T1000 (cell line): ENCODE results near the gene EXT2.
A peak's percentile ranks its signal among the peaks of the same experiment; 100 is the strongest.

ENCODE experiments used
- DNase-seq: peaks from one replicate; lab custom pipeline; 2025; ENCODE audit warnings: mixed read lengths; lab: John Stamatoyannopoulos, UW

Gene EXT2

DNA sequence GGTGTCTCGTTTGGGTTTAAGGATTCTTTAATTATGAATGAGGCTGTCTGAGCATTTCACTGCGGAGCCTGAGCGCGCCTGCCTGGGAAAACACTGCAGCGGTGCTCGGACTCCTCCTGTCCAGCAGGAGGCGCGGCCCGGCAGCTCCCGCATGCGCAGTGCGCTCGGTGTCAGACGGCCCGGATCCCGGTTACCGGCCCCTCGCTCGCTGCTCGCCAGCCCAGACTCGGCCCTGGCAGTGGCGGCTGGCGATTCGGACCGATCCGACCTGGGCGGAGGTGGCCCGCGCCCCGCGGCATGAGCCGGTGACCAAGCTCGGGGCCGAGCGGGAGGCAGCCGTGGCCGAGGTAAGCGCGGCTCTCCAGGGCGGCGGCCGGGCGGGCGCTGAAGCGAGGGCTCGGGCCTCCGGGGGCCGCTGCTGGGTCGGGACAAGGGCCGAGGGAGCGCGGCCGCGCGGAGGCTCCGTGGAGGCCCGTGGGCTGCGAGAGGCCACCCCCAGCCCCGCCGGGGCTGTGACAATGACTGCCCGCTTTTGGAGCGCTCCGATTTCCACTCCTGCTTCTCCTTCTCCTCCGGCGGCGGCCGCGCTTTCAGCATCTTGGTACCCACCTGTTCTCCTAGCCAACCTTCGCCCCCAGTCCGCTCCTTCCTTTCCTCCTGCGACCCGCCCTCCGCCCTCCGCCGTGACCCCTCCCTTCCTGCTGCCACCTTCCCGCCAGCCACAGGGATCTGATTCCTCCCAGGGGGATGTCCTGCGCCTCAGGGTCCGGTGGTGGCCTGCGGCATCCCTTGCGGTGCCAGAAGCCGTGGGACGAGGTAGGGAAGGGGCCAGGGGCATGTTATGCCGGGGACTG lies at the start of gene EXT2:
TSS of gene EXT2 (plus strand) at position 173 of the 854 bp plus-strand sequence. CDS start 12,035 bp downstream, outside the sequence.
- peak; percentile 79 for DNase-seq

DNA sequence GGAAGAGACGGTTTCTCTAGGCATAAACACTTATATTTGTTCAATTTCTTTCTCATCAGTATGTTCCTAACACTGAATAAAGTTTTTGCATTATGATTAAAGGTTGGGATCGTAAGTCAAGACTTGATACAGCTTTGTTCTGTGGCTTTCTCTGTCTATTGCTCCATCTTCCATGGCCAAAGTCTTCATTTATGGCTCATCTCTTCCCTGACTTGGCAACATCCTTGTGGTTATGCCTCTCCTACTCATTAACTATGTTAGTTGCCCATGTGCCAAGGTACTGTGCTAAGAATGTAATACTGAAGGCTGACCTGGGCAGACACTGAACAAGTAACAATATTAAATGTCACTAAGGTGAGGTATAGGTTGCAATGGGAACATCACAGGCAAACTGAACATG lies 49.3 kb upstream of the EXT2 start:
- no peak for DNase-seq

DNA sequence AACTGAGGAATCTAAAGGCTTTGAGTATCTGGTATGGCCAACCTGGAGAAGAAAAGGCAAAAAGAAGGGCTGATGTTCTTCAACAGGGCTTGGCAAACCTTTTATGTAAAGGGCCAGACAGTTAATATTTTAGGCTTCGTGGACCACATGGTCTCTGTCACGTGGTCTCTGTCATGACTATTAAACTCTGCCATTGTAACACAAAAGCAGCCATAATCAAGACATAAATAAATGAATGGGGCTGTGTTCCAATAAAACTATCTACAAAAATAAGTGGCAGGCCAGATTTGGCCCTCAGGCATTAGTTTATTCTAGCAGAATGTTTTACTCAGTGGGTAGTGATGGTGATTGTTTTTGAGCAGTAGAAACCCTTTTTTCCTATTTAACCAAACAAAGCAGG lies 48.2 kb upstream of the EXT2 start:
- no peak for DNase-seq

DNA sequence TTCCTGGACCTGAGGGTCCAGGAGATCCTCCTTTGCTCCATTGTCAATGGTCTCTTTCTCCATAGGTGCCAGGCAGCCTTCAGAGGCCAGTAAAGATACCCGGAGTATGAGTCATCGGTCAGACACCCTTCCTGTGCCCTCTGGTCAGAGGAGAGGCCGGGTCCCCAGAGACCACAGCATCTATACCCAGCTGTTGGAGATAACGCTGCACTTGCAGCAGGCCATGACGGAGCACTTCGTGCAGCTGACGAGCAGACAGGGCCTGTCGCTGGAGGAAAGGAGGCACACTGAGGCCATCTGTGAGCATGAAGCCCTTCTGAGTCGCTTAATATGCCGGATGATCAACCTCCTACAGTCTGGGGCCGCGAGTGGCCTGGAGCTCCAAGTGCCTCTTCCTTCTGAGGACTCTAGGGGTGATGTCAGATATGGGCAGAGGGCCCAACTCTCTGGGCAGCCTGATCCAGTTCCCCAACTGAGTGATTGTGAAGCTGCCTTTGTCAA lies 47.5 kb upstream of the EXT2 start, which contains the start of gene ACCSL:
TSS of gene ACCSL (plus strand) at position 51 of the 501 bp plus-strand sequence. CDS start at position 107, 56 bp downstream.
- DNase-seq = no peak

DNA sequence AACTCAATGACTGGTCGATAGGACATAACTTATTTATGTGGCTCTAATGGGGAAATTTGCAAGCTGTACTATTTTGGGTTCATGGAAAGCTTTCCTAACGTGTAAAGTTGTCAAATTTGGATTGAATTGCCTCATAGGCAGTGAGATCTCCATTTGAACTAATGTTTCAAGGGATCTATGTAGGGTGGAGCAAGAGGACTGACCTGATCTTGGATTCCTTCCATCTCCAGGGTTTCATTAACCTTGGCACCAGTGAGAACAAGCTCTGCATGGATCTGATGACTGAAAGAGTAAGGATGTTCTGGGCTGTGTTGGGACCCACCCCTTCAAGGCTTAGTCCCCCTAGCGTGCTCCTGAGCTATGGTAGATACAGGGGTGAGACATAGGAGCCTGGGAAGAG lies 45.6 kb upstream of the EXT2 start:
- DNase-seq = no peak

DNA sequence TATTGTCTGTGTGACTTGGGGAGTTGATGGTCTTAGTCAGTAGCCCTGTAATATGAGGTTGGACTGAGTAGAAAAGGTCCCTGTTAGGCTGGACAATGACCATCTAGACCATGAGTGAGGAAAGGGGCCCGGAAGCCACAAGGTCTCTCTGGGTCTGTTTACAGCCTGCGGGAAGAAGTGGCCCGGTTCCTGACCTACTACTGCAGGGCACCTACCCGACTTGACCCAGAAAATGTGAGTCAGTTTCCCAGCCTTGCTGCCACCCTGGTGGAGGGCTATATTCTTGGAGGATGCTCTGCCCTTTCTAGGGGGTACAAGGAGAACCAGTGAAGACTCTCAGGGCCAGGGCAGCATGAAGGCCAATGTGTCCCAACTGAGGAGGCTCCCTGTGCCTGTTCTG lies 44.3 kb upstream of the EXT2 start:
- DNase-seq = no peak

DNA sequence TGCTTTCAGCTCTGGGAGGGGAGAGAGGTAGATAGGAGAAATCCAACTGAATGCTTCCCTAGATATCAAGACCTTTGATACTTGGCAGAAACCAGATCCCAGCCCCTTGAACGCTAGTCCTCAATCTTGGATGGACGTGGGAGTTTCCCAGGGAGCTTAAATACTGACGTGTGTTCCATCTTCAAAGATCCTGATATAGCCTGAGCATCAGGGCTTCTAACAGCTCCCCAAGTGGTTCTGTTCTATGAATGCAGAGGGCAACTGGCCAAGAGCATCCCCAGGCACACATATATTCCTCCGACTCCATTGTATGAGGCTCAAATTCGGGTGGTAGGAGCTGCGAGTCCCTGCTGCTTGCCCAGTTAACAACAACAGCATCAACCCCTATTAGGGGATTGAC lies 38.1 kb upstream of the EXT2 start:
- no peak for DNase-seq

DNA sequence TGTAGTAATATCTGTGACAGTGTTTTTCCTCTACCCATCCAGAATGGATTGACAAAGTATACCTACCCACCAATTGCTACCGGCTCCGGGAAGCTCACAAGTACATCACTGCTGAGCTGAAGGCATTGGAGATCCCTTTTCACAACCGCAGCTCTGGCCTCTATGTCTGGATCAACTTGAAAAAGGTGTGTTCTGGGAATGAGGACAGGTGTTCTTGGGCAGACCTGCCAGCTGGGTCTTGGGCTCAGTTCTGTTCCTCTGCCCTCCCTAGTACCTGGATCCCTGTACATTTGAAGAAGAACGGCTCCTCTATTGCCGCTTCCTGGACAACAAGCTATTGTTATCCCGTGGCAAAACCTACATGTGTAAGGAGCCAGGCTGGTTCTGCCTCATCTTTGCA lies 37.2 kb upstream of the EXT2 start:
- DNase-seq = no peak

DNA sequence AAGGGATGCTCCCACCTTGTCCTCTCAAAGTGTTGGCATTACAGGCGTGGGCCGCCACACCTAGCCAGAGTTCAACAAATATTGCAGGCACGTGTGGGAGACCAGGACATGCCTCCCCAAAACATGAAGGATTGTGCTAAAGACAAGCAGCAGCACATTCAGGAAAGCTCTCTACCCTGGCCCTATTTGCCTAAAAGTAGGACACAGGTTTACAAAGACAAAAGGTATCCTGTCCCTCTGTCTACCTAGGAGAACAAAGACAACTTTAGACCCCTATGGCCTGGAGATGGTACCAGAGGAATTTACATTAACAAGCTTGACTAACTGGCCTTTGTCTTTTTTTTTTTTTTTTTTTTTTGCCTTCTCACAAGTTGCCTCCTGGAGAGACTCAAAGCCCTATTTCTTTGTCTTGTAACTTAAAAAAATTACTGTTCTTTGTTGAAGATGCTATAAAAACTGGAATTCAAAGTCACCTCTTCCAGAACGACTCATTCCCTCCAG lies 30.3 kb upstream of the EXT2 start:
- DNase-seq = no peak

DNA sequence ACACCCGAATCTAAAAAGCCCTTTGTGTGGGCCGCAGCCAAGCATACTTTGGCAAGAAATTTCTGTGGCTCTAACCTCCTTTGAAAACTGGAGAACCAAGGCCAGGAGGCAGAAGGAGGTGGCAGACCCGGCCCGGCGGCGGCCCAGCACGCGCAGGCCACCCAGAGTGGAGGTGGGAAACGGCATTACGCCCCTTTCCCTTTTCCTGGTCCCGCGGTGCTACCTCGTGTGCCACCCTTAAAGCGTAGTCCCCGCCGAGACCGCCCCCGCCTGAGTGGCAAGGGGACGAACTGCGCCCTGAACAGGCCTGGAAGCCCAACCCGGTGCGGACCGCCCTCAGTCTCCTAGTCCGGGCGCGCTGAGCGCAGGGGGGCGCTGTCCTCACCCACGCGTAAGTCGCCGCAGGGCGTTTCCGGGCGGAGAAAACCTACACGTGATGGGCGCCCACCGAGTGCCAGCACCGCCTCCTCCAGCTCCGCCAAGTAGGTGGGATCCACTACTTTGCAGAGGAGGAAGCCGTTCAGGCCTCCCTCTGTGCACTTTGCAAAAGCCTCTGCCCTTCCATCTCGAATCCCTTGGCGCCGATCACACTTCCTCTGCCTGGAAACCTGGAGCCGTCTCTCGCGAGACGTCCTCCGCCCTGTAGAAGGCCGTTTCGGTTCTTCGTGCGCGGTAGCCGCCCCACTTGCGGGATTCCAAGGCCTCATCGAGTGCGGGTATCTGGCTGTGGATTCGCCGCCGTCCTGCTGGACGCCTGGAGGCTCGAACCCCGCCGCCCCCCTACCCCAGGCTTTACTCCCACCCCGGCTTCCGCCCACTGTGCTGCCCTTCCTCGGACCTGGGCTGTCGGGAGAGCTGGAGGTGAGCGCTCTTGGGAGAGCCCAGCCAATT lies 29.4 kb upstream of the EXT2 start, which contains the start of gene ACCS:
TSS of gene ACCS (plus strand) at position 430 of the 891 bp plus-strand sequence. CDS start 1,358 bp downstream, outside the sequence.
- peak; percentile 33 for DNase-seq

DNA sequence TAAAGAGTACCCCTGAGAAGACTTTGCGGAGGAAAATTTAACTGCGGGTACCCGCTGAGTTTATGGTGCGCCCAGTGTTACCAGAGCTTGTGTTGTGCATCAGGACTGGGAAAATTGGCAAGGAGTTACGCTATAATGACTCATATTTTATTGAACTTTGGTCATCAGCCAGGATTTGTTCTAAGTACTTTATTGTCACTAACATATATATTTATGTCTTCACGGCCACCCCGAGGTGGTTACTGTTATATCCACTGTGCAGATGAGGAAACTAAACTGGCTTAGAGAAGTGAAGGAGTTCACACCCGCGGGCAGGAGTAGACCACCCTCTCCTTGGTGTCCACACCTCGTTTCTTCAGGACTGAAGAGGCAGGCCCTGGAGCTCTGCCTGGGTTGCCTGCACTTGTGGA lies 28.7 kb upstream of the EXT2 start:
- DNase-seq = peak; percentile 6

DNA sequence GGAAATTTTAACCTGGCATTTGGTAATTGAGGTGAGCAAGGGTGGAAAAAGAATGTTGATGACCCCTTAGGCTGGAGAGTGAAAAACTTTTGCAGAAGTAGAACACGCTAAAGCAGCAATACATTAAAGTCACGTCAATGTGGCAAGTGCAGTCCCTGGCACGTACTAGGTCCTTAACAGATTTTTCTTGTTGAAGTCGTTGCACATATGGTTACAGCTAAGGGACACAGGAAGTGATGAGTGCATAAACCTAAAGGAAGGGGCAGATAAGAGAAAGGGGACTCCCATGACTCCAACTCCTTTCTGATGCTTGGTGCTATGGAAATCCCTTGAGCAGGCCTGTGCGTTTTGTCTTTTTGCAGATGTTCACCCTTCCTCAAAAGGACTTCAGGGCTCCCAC lies 28.2 kb upstream of the EXT2 start:
- no peak for DNase-seq

DNA sequence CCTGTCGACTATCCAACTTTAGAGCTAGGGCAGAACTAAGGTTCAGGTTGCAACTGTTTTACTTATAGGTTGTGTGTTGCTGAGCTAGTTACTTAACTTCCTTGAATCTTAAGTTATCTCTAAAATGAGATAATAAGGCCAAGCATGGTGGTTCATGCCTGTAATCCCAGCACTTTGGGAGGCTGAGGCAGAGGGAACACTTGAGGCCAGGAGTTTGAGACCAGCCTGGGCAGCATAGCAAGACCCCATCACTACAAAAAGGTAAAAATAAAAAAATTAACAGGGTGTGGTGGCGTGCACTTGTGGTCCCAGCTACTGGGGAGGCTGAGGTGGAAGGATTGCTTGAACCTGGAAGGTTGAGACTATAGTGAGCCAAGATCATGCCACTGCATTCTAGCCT lies 27.3 kb upstream of the EXT2 start:
- no peak for DNase-seq

DNA sequence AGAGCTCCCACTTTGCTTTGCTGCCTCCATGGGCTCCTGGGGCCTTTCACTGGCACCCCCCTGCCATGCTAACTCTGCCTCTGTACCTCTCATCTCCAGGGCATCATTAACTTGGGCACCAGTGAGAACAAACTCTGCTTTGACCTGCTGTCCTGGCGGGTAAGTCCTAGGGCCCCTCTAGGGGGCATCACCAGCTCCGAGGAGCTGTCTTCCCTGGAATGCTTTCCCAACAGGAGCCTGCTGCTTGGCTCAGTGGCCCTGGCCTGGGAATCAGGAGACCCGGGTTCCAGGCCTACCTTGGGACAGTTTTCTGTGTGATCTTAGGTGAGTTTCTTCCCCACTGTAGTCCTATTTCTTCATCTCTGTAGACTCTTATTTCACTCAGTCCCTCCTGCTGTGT lies 24.3 kb upstream of the EXT2 start:
- no peak for DNase-seq

DNA sequence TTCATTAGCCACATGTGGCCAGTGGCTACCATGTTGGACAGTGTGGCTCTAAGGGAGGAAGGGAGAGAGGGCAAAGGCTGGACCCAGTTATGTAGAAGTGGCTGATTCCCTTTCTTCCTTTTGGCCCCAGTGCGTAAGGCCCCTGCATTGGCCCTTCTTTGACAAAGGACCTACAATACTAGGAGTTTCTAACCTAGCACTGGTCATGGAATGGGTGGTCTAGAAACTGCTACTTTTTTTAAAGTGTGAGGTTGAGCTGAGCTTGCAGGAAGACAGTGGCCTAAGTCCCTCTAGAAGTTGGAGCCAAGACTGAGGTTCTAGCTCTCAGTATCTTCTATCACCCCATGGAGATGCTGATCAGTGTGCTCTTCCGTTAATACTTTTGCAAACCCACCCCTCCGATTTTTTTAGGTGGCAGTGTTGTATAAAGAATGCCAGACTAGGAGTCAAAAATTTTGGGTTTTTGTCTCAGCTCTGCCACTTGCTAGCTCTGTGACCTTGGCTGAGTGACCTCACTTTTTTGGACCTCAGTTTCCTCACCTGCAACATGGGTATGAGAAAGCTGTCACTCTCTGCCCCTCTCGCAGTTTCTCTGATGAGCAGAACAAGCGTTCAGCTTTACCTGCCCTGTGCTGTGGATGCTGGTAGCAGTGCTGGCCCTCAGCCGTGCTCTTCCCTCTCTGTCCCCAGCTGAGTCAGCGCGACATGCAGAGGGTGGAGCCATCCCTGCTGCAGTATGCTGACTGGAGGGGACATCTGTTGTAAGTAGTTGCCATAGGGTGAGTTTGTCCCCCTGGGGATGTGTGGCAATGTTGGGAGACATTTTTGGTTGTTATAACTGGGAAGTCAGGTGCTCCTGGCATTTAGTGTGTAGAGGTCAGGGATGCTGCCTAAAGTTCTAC lies 22.5 kb upstream of the EXT2 start:
- DNase-seq = no peak

DNA sequence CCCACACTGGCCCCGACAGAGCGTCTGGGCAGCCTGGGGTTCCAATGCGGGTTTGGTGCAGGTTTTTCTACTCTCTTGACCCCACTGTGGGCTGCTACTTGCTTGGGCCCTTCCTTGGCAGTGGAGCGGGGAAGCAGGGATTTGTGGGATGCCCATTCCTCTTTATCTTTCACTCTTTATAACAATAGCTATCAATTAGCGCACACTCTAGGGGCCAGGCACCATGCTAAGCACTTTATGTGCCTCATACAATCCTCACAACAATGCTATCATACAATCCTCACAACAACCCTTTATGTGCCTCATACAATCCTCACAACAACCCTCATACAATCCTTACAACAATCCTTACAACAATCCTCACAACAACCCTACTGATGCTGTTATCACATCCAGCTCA lies 16.7 kb upstream of the EXT2 start:
- DNase-seq = no peak

DNA sequence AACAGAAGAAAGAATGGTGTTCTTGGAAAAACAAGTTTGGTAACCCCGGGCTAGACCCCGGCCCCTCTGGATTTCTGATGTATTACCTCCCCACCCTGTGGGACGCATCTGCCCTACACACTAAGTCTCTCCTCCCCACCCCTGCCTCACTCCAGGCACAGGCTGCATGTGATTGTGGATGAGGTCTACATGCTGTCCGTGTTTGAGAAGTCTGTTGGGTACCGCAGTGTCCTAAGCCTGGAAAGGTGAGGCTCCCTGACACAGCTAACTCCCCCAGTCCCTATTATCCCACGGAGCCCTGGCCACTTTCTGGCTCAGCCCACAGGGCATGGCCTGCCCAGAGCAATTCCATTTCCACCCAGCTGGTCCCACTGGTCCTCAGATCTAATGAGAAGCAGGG lies 16.1 kb upstream of the EXT2 start:
- no peak for DNase-seq

DNA sequence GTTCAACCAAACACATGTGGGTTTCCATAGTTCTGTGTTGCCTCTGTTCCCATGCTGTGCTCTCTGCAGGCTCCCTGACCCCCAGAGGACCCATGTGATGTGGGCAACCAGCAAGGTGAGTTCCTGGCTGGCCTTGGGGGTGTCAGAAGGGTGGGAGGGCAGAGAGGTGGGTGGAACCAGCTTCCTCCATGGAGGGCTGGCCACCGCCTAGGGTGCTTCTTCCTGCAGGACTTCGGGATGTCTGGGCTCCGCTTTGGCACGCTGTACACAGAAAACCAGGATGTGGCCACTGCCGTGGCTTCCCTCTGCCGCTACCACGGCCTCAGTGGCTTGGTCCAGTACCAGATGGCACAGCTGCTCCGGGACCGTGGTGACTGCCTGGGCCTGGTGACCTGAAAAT lies 14.5 kb upstream of the EXT2 start:
- no peak for DNase-seq

DNA sequence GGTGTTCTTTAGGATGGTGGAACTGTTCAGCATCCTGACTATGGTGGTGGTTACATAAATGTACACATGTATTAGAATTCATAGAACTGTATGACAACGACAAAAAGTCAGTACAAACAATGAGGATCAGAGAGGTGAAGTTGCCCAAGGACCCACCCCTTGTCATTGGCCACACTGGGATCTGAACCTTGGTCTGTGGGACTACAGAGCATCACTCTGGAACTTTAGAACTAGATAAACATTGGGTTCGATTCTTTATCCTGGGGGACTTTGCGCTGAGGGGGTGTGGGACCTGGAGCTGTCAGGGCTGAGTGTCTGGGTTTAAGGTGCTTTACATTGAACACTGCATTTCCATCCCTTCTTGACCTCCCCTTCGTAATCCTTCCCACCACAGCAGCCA lies 12.8 kb upstream of the EXT2 start:
- DNase-seq = no peak

DNA sequence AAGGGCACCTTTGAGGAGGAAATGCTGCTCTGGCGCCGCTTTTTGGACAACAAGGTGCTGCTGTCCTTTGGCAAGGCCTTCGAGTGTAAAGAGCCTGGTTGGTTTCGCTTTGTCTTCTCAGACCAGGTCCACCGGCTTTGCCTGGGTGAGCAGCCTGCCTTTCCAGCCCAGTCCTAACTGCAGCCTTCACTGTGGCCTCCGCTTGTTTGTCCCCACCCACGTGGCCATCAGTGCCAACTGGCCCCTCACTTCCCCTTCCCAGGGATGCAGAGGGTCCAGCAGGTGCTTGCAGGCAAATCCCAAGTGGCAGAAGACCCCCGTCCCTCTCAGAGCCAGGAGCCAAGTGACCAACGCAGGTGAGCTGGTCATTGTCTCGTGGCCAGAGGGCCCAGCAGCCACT lies 12.0 kb upstream of the EXT2 start:
- no peak for DNase-seq

DNA sequence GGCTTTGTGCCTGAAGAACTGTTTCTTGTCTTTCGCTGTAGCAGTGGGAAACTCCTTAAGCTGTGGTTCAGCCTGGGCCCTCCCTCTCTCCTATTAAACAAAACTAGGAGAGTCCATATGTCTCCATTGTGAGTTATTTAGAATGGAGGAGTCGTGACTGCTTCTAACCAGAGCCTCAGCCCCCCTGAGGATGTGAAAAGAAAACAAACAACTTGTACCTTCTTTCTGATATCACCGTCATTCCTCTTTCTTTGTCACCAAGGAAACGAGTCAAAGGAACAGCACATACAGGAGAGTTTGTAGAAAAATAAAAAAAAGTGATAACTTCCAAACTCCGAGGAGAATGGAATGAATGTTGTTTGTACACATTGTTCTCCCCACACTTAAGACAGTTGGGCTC lies 11.6 kb upstream of the EXT2 start:
- no peak for DNase-seq
